SK-N-SH treated with all-trans-retinoic acid at 6 μM for 48 hours (cell line): ENCODE results near the gene NLRX1.

Experiments
- ATAC-seq: fragments of 200-7000 bp; cut with Tn5 transposase; 3 replicates; pipeline ENCODE4 v1.9.1; 2020; ENCODE audit warnings: mild to moderate bottlenecking, moderate library complexity
- BACH2 ChIP-seq: fragments of 250-450 bp; sonication (Bioruptor Pico); IDR thresholded peaks from 2 replicates; pipeline ENCODE4 v1.9.0; 2021; ENCODE audit warnings: mild to moderate bottlenecking, borderline replicate concordance
- CSDC2 ChIP-seq: fragments of 250-450 bp; sonication (Bioruptor Pico); IDR thresholded peaks from 2 replicates; pipeline ENCODE4 v1.5.0; 2020; ENCODE audit warnings: mild to moderate bottlenecking, moderate library complexity
- ESRRG ChIP-seq: fragments of 250-450 bp; sonication (Bioruptor Pico); IDR thresholded peaks from 2 replicates; pipeline ENCODE4 v1.6.1; 2021; ENCODE audit warnings: mild to moderate bottlenecking
- ISL1 ChIP-seq: fragments of 250-450 bp; sonication (Bioruptor Pico); IDR thresholded peaks from 2 replicates; pipeline ENCODE4 v2.1.2; 2022; ENCODE audit warnings: mild to moderate bottlenecking, moderate library complexity
- OSR1 ChIP-seq: fragments of 250-450 bp; sonication (Bioruptor Pico); IDR thresholded peaks from 2 replicates; pipeline ENCODE4 v1.8.0; 2022; ENCODE audit warnings: moderate library complexity, mild to moderate bottlenecking, inconsistent platforms
- POU6F1 ChIP-seq: fragments of 250-450 bp; sonication (Bioruptor Pico); IDR thresholded peaks from 2 replicates; pipeline ENCODE4 v1.8.0; 2021; ENCODE audit warnings: low read depth, mild to moderate bottlenecking, moderate library complexity, borderline replicate concordance
- PPARA ChIP-seq: fragments of 250-450 bp; sonication (Bioruptor Pico); IDR thresholded peaks from 2 replicates; pipeline ENCODE4 v1.5.0; 2020; ENCODE audit warnings: mild to moderate bottlenecking, borderline replicate concordance
- RARB ChIP-seq: fragments of 250-450 bp; sonication (Bioruptor Pico); IDR thresholded peaks from 2 replicates; pipeline ENCODE4 v1.8.0; 2021; ENCODE audit warnings: mild to moderate bottlenecking, moderate library complexity
- SNAI2 ChIP-seq: fragments of 250-450 bp; sonication (Bioruptor Pico); IDR thresholded peaks from 2 replicates; pipeline ENCODE4 v1.5.0; 2020; ENCODE audit warnings: mild to moderate bottlenecking, moderate library complexity
- TCF4 ChIP-seq: fragments of 250-450 bp; sonication (Bioruptor Pico); IDR thresholded peaks from 2 replicates; pipeline ENCODE4 v1.8.0; 2021; ENCODE audit warnings: mild to moderate bottlenecking, moderate library complexity, borderline replicate concordance
- TSHZ2 ChIP-seq: fragments of 250-450 bp; sonication (Bioruptor Pico); IDR thresholded peaks from 2 replicates; pipeline ENCODE4 v1.5.0; 2020; ENCODE audit warnings: mild to moderate bottlenecking, moderate library complexity
- ZC3H10 ChIP-seq: fragments of 250-450 bp; sonication (Bioruptor Pico); IDR thresholded peaks from 2 replicates; pipeline ENCODE4 v1.5.1; 2021; ENCODE audit warnings: mild to moderate bottlenecking, moderate library complexity
- ZNF565 ChIP-seq: fragments of 450-650 bp; formaldehyde crosslinking; conservative IDR thresholded peaks from 2 replicates; pipeline ENCODE4 v1.5.0; 2020; ENCODE audit warnings: low read depth, mild to moderate bottlenecking, moderate library complexity
- ZNF70 ChIP-seq: fragments of 450-650 bp; formaldehyde crosslinking; IDR thresholded peaks from 2 replicates; pipeline ENCODE4 v1.5.0; 2020; ENCODE audit warnings: mild to moderate bottlenecking, moderate library complexity
- TF ChIP-seq, protein P1 (sequence below): fragments of 250-450 bp; sonication (Bioruptor Pico); IDR thresholded peaks from 2 replicates; pipeline ENCODE4 v1.8.0; 2020; ENCODE audit warnings: mild to moderate bottlenecking, moderate library complexity, borderline replicate concordance

Gene NLRX1

GRCh38 chr11:119229741-119230140 lies 61.2 kb downstream of the NLRX1 start:
- no peak for ATAC-seq
- TF ChIP-seq ZNF565 (CRISPR knock-in tag) (no peak), RARB (no peak), ZC3H10 (CRISPR knock-in tag) (no peak), POU6F1 (CRISPR knock-in tag) (no peak), OSR1 (CRISPR knock-in tag) (no peak), TCF4 (no peak), BACH2 (CRISPR knock-in tag) (no peak), PPARA (CRISPR knock-in tag) (no peak), ESRRG (no peak), SNAI2 (CRISPR knock-in tag) (no peak), ISL1 (CRISPR knock-in tag) (no peak), TSHZ2 (CRISPR knock-in tag) (no peak), CSDC2 (CRISPR knock-in tag) (no peak), ZNF70 (CRISPR knock-in tag) (no peak)
- TF ChIP-seq, protein P1, sequence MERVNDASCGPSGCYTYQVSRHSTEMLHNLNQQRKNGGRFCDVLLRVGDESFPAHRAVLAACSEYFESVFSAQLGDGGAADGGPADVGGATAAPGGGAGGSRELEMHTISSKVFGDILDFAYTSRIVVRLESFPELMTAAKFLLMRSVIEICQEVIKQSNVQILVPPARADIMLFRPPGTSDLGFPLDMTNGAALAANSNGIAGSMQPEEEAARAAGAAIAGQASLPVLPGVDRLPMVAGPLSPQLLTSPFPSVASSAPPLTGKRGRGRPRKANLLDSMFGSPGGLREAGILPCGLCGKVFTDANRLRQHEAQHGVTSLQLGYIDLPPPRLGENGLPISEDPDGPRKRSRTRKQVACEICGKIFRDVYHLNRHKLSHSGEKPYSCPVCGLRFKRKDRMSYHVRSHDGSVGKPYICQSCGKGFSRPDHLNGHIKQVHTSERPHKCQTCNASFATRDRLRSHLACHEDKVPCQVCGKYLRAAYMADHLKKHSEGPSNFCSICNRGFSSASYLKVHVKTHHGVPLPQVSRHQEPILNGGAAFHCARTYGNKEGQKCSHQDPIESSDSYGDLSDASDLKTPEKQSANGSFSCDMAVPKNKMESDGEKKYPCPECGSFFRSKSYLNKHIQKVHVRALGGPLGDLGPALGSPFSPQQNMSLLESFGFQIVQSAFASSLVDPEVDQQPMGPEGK: no peak
